GM13977 (cell line): ENCODE results near the gene TMSB10.
"Not testable (repeated sequence)": the region's sequence is repeated elsewhere in the genome, so short reads cannot be mapped to it uniquely, and the experiment has no call there.

Experiments used
- DNase-seq: peaks from one replicate; pipeline ENCODE4 v3.0.0; 2012; ENCODE audit warnings: low spot score
- in situ Hi-C: fragments of 300-500 bp; cut with MboI; formaldehyde crosslinking; loops from one replicate; pipeline ENCODE4 v1.12.0; 2022; ENCODE audit warnings: low sequenced_read_pairs, low pct_unique_long_range_greater_than_20kb, mixed read lengths, inconsistent platforms; ENCODE audit not compliant: unreplicated experiment
- TF ChIP-seq, protein P1 (sequence below): IDR thresholded peaks from 2 replicates; pipeline ENCODE4 v1.5.1; 2012; ENCODE audit warnings: mild to moderate bottlenecking, control low read depth; ENCODE audit not compliant: insufficient read depth; ENCODE audit errors: extremely low read depth, missing control alignments

Gene TMSB10

DNA sequence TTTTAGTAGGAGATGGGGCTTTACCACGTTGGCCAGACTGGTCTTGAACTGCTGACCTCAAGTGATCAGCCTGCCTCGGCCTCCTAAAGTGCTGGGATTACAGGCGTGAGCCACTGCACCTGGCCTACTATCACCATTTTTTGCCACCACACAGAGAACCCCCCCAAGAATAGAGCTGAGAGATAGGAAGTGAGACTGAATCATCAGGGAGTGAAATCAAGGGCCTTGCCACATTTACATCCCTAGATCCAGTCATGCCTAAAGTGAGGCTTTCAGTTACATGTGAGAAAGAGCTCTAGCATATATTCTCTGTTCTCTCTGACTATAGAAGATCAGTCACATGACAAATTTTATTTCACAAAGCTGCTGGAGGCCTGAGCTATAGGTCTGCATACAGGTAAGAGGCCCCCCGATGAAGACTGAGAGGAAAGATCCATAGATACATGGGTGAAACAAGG lies 37.5 kb downstream of the TMSB10 start:
- in situ Hi-C loops: no loop called here
- TF ChIP-seq, protein P1, sequence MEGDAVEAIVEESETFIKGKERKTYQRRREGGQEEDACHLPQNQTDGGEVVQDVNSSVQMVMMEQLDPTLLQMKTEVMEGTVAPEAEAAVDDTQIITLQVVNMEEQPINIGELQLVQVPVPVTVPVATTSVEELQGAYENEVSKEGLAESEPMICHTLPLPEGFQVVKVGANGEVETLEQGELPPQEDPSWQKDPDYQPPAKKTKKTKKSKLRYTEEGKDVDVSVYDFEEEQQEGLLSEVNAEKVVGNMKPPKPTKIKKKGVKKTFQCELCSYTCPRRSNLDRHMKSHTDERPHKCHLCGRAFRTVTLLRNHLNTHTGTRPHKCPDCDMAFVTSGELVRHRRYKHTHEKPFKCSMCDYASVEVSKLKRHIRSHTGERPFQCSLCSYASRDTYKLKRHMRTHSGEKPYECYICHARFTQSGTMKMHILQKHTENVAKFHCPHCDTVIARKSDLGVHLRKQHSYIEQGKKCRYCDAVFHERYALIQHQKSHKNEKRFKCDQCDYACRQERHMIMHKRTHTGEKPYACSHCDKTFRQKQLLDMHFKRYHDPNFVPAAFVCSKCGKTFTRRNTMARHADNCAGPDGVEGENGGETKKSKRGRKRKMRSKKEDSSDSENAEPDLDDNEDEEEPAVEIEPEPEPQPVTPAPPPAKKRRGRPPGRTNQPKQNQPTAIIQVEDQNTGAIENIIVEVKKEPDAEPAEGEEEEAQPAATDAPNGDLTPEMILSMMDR: no peak
- DNase-seq: peak; percentile 61

DNA sequence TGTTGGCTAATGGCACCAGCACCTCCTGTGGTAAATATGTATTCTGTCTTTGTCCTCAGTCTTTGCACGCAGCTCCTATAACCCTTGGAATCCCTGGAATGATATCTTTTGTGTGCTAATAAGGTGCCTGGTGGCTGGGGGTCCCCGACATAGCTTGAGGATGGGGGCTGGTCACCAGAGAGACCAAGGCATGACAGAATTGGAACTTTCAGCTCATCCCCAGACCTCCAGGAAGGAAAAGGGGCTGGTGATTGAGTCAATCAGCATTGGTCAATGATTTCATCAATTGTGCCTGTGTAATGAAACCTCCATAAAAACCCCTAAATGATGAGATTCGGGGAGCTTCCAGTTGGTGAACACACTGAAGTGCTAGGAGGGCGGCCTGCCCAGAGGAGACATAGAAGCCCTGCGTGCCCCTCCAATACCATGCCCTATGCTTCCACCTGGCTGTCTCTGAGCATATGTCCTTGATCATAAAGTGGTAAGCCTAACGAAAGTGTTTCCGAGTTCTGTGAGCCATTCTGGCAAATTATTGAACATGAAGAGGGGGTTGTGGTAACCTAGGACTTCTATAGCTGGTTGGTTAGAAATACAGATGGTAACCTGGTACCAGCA lies 38.9 kb downstream of the TMSB10 start:
- in situ Hi-C loops: no loop called here
- TF ChIP-seq, protein P1: no peak
- DNase-seq: no peak

- DNase-seq, in situ Hi-C loops: not testable (repeated sequence)
Measured at GRCh38 chr2:84945838-84946203, 40.4 kb downstream of the TMSB10 start.

DNA sequence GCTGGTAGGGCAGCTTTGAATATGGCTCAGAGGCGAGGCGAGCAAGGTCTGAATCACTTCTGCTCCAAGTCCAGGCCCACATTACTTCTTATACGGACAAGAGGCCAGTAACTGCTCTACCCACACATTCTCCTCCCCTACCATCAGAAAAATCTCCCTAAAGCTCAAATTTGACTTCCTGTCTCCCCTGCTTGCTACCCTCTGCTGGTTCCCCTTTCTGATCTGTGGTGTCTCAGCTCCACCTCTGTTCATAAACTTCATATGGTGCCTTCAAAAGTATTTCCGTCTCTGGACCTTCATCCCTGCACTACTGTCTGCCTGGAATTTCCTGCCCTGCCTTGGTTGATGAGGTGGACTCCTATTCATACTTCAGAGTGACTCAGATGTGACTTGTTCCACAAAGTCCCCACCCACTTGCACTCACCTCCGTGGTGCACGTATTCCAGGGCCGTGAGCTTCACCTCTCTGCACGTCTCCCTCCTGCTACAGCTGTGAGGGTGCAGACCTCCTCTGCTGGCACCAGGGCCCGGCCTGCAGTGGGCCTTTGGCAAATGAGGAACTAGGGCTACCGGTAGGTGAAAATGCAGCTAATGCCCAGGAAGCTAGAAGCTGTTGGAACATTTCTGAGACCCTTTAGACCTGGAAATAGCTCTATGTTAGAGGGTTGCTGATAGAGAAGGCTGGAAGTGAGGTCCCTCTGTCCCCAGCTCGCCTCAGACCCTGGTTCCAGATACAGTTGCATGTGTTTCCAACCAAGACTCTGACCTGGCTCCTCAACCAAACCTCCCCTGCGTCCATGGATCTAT lies 41.0 kb downstream of the TMSB10 start:
- peak; percentile 80 for DNase-seq
- in situ Hi-C loops: no loop called here
- TF ChIP-seq, protein P1: peak; percentile 23

- TF ChIP-seq, protein P1: no peak
- DNase-seq: no peak
- in situ Hi-C loops: no loop called here
Measured at GRCh38 chr2:84947010-84947593, 41.6 kb downstream of the TMSB10 start.

DNA sequence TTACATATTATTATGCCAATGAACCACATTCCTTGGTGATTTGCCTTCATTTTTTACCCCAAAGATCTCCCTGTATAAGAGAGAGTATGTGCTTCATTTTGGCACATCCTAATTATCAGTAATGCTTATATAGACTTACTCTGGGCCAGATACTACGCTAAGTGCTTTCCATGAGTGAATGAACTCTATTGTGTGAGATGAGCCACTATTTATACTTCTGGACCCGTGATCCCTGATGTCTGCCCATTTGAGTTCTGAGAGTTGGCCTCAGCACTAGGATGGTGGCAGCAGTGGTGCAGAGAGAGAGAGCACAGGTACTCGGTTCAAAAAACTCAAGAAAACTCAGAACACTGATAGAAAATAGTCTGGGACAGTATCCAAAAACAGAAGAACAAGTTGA lies 48.1 kb downstream of the TMSB10 start:
- no peak for DNase-seq
- in situ Hi-C loops: no loop called here
- TF ChIP-seq, protein P1: no peak

DNA sequence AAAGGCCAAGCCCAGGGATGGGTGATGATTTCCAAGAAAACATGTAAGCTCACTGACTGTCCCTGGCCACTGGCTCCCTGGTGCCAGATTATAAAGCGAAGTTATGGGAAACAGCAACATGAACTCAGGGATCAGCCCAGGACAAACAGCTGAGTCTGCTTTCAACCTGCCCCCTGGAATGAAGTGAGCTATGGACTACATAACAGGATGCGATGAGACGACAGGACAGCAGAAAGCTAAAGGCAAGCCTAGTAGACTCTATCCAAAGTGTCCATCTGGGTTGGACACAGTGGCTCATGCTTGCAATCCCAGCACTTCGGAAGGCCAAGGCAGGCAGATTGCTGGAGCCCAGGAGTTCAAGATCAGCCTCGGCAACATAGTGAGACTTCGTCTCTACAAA lies 48.9 kb downstream of the TMSB10 start:
- in situ Hi-C loops: no loop called here
- TF ChIP-seq, protein P1: no peak
- DNase-seq: no peak
